Thyroid gland (tissue), 4 donors: ENCODE data around the gene TAS2R43. TPM values are rescaled to one million over a fixed set of nuclear protein-coding genes. Genes with fewer than 3 reads are reported as not detected.

Source experiments
- DNase-seq, 2 donors: peaks; one replicate each; pipeline ENCODE4 v3.0.0-alpha.2; 2019
- H3K27ac ChIP-seq, 3 donors: fragments of 200-600 bp; sonication (generic); 1 replicate in 2 of 3; 2 replicates in 1 of 3; pipeline ENCODE4 v1.5.1; 2016 to 2019; ENCODE audit warnings: mild to moderate bottlenecking in 1 of 3, moderate library complexity in 1 of 3
- H3K27me3 ChIP-seq: fragments of 200-600 bp; sonication (generic); one replicate; pipeline ENCODE4 v1.5.1; 2019
- H3K36me3 ChIP-seq, 2 donors: fragments of 200-600 bp; sonication (generic); one replicate each; pipeline ENCODE4 v1.5.1; 2016 to 2019
- H3K4me1 ChIP-seq, 2 donors: fragments of 200-600 bp; sonication (generic); one replicate each; pipeline ENCODE4 v1.5.1; 2017 to 2019
- H3K4me3 ChIP-seq, 3 donors: fragments of 200-600 bp; sonication (generic); replicated peaks in 1 of 3; 1 replicate in 2 of 3; 2 replicates in 1 of 3; pipeline ENCODE4 v1.5.1; 2016; ENCODE audit warnings: mild to moderate bottlenecking in 1 of 3
- H3K9me3 ChIP-seq: fragments of 200-600 bp; sonication (generic); one replicate; pipeline ENCODE4 v1.5.1; 2017
- POLR2A ChIP-seq, 2 donors: fragments of 450-650 bp; IDR thresholded peaks; one replicate each; pipeline ENCODE4 v1.6.1; 2017; ENCODE audit warnings: antibody characterized with exemption in 2 of 2, mild to moderate bottlenecking in 2 of 2, moderate library complexity in 1 of 2
- WGBS, 2 donors: methylation state at CpG; one replicate each; pipeline ENCODE4 v1.1.5; 2017; 5-methylcytosine and 5-hydroxymethylcytosine counted together
- intact Hi-C: fragments of 100-400 bp; cut with DNase I; formaldehyde crosslinking; loops from one replicate; pipeline ENCODE4 v1.15.1; 2023
- total RNA-seq, 4 donors: library from RNA; depleted of rRNA; stranded (reverse); fragments of >200 nt; gene quantifications; one replicate each; pipeline ENCODE4 v1.2.3, GENCODE V29; 2016
- TF ChIP-seq, protein P1 (sequence below), 6 experiments: fragments of 200-600 bp in 3 of 6; fragments of 450-650 bp in 3 of 6; sonication (generic) in 3 of 6; IDR thresholded peaks; one replicate each; pipeline ENCODE4 v1.5.1; 2016 to 2019; ENCODE audit warnings: antibody characterized with exemption in 6 of 6, mild to moderate bottlenecking in 2 of 6, inconsistent platforms in 1 of 6, moderate library complexity in 1 of 6

TAS2R43 gene
- total RNA-seq, 4 donors from 2014 or later: 2.6 to 26.2 (median 9.8) TPM

DNA sequence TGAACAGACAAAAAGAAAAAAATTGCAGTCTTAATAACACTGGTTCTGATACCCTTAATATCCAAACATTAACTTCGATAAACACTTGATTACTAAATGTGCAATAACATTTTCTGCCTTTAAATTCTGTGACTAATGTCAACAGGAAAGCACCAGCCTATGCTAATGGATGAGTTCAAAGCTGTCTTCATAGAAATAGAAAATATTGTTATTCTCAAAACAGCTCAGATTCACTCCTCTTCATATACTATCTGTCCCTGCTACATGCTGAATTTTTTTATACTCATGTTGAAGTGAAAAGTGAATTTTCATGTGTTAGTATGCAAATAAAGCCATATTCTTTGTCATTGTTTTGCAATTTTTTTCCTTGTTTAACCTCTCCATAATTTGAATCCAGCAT lies 13.9 kb downstream of the TAS2R43 start:
- intact Hi-C loops: no loop called here
- DNase-seq: no peak
- WGBS, 2 donors: 91 to 95% methylated on average over 1 of the region's 1 CpG
- H3K9me3 ChIP-seq: no peaks in the 10 kb centered on the region
- no peak overlapping the region for H3K4me3 ChIP-seq
- TF ChIP-seq, protein P1, sequence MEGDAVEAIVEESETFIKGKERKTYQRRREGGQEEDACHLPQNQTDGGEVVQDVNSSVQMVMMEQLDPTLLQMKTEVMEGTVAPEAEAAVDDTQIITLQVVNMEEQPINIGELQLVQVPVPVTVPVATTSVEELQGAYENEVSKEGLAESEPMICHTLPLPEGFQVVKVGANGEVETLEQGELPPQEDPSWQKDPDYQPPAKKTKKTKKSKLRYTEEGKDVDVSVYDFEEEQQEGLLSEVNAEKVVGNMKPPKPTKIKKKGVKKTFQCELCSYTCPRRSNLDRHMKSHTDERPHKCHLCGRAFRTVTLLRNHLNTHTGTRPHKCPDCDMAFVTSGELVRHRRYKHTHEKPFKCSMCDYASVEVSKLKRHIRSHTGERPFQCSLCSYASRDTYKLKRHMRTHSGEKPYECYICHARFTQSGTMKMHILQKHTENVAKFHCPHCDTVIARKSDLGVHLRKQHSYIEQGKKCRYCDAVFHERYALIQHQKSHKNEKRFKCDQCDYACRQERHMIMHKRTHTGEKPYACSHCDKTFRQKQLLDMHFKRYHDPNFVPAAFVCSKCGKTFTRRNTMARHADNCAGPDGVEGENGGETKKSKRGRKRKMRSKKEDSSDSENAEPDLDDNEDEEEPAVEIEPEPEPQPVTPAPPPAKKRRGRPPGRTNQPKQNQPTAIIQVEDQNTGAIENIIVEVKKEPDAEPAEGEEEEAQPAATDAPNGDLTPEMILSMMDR (IDR thresholded peaks at IDR 0.05): no peak
- no peak for TF ChIP-seq POLR2A (IDR thresholded peaks at IDR 0.05)
- no peaks in the 10 kb centered on the region for H3K27me3 ChIP-seq
- H3K4me1 ChIP-seq: no peaks in the 10 kb centered on the region
- H3K27ac ChIP-seq: no peak overlapping the region
- H3K36me3 ChIP-seq: no peaks in the 10 kb centered on the region

DNA sequence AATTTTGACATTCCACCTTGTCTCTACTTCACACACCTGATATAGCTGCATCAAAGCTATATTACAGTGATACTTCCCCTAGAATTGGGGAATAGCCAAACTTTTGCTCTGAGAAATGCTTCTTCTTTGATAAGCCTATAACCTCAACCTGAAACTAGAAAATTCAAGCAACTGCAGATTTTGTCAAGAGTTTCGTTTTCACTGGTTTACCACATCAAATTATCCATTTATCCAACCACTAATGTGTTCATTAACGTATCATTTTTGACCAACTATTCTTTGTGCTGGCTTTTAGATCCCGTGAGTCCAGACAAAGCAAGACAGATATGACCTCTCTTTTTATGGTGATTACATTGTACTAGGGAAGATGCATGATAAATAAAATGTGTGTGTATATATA lies 16.5 kb downstream of the TAS2R43 start:
- 69 to 91% methylated on average over 3 of the region's 3 CpGs for WGBS, 2 donors
- no peak for DNase-seq
- H3K27me3 ChIP-seq: no peaks in the 10 kb centered on the region
- no peaks in the 10 kb centered on the region for H3K9me3 ChIP-seq
- TF ChIP-seq POLR2A (IDR thresholded peaks at IDR 0.05): no peak
- TF ChIP-seq, protein P1 (IDR thresholded peaks at IDR 0.05): no peak
- intact Hi-C loops: no loop called here
- H3K36me3 ChIP-seq: no peaks in the 10 kb centered on the region
- no peak overlapping the region for H3K4me3 ChIP-seq
- no peak overlapping the region for H3K27ac ChIP-seq
- H3K4me1 ChIP-seq: peaks cover 0 to 8% of the 10 kb centered on the region in 2 donors

DNA sequence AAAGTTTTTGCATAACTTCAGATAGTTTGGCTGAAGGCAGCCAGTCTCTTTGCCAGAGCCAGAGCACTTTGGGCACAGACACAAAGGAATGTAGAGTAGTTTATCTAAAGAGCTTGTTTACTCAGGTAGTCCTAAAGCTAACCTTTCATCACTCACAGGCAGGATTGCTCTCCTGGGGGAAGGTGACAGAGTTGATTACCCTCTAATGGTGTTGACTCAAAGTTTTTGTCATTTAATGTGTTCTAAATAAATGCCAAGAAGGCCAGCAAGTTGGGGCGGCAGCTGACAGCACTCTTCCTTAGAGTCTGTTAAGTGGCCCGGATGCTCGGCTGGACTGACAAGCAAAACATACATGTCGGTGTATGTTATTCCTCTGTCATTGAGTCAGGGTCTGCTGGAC lies 20.7 kb downstream of the TAS2R43 start:
- Histone ChIP-seq H3K9me3 (no peaks in the 10 kb centered on the region), H3K36me3 (no peaks in the 10 kb centered on the region), H3K27me3 (no peaks in the 10 kb centered on the region), H3K4me3 (no peak overlapping the region), H3K27ac (no peak overlapping the region), H3K4me1 (peaks cover 0 to 18% of the 10 kb centered on the region in 2 donors)
- DNase-seq: peak in 1 of 2 donors; percentile 17
- 47 to 48% methylated on average over 4 of the region's 4 CpGs for WGBS, 2 donors
- TF ChIP-seq POLR2A (IDR thresholded peaks at IDR 0.05): no peak
- TF ChIP-seq, protein P1 (IDR thresholded peaks at IDR 0.05): no peak
- intact Hi-C loops: no loop called here

DNA sequence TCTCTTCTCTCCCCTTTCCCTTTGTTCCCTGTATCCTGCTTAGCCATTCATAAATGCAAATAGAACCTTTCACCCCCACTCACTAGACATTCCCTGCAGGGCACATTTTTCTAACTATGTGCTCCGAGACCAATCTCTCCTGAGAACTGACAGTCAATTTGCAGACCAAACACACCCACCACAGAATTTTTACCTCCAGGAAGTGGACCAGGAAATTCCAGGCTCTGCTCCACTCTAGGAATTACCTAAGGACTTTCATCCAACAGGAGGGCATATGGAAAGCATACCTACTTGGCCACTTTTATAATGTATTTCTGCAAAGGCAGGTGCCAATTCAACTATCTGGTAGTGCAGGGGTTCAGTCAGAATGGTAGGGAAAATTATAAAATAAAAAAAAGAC lies 21.1 kb downstream of the TAS2R43 start:
- no peaks in the 10 kb centered on the region for H3K9me3 ChIP-seq
- no peak for DNase-seq
- no peak overlapping the region for H3K27ac ChIP-seq
- peaks cover 0 to 18% of the 10 kb centered on the region in 2 donors for H3K4me1 ChIP-seq
- no peaks in the 10 kb centered on the region for H3K27me3 ChIP-seq
- TF ChIP-seq, protein P1 (IDR thresholded peaks at IDR 0.05): no peak
- no peak for TF ChIP-seq POLR2A (IDR thresholded peaks at IDR 0.05)
- intact Hi-C loops: no loop called here
- H3K4me3 ChIP-seq: no peak overlapping the region
- WGBS, 2 donors: 32 to 67% methylated on average over 1 of the region's 1 CpG
- no peaks in the 10 kb centered on the region for H3K36me3 ChIP-seq

DNA sequence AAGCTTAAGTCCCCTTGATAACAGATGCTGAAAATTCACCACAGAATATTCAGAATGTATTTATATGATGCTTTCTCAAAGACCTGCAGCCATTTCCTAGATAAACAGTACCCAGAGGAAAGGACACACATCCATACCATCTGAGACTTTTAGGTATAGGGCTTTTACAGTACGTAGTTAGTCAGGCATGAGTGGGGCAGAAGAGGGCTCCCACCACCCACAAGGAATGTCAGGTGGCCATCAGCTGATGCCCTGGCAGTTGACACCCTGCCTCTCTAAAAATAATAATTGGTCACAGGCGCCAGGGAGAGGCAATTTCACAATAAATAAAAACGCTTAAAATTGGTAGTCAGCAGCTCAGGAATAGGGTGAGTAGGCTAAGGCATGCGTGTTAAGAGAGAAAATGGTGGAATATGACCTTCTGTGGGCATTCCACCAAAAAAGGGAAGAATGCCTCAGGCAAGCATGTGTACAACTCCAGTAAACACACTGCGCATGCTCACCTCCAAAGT lies 22.2 kb downstream of the TAS2R43 start:
- Histone ChIP-seq H3K36me3 (no peaks in the 10 kb centered on the region), H3K27me3 (no peaks in the 10 kb centered on the region), H3K4me3 (no peak overlapping the region), H3K4me1 (peaks cover 0 to 18% of the 10 kb centered on the region in 2 donors), H3K9me3 (no peaks in the 10 kb centered on the region), H3K27ac (no peak overlapping the region)
- TF ChIP-seq, protein P1 (IDR thresholded peaks at IDR 0.05): no peak
- TF ChIP-seq POLR2A (IDR thresholded peaks at IDR 0.05): no peak
- DNase-seq: no peak
- intact Hi-C loops: no loop called here
- 72 to 82% methylated on average over 5 of the region's 5 CpGs for WGBS, 2 donors
